ENCODE data around the gene GPD1L.

GPD1L gene

DNA sequence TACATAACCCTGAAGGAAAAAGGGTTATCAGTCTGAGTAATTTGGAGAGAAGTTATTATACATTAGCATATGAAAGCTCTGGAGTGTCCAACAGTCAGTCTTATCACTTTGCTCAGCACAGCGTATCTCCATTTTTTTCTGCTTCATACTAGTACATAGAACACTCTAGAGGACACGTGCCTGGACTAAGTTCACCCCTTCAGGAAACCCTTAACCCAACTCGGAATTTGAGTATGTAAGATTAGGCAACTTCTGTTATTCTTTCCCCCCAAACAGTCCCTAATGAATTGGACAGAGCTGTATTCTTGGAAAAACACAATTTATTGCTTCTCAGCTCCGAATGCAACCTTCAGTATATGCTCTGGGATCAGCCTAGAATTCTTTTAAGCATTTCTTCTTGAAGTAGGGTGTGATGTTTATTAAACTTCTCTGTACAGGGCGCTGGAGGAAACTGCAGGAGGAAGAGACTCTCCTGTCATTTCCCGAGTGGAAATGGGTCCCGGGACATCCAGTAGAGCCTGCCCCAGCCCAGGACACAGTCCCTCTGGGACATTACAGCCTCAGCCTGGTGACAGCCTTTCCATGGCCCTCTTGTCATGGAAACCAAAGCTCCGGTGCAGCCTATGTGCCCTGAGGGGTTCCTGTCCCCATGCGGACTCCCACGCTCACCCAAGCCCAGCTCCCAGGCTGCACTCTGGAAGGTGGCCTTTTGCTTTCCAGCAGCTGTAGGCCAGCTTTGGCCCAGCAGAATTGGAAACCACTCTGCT lies 94.8 kb downstream of the GPD1L start:
- WGBS: 80% methylated on average over 10 of the region's 10 CpGs
- H4K91ac ChIP-seq (ENCODE audit: low read length): no peak overlapping the region
- H3K4me3 ChIP-seq (ENCODE audit: insufficient read depth in 1 of 2, low read depth in 1 of 2, low read length in 2 of 2): peak overlapping the region in 1 of 2 experiments; percentile 46
- no peak for DNase-seq
- no peak overlapping the region for H2BK5ac ChIP-seq (ENCODE audit: low read depth, low read length, poor library complexity, severe bottlenecking)
- no peak overlapping the region for H2AFZ ChIP-seq (ENCODE audit: low read depth, low read length)
- H3K9me3 ChIP-seq (ENCODE audit: control insufficient read depth, low read length): no peaks in the 10 kb centered on the region
- no peaks in the 10 kb centered on the region for H3K79me1 ChIP-seq (replicated peaks; ENCODE audit: low read length, poor library complexity, severe bottlenecking)
- no peak overlapping the region for H2BK15ac ChIP-seq (ENCODE audit: low read depth, poor library complexity, severe bottlenecking)
- H3K4ac ChIP-seq (ENCODE audit: low read depth in 1 of 2, low read length in 2 of 2): no peak overlapping the region
- H4K8ac ChIP-seq (ENCODE audit: low read length): no peak overlapping the region
- no peak overlapping the region for H2AK5ac ChIP-seq (ENCODE audit: low read length, severe bottlenecking)
- no peak overlapping the region for H3K18ac ChIP-seq (ENCODE audit: low read depth in 1 of 2, low read length in 2 of 2)
- H3K4me2 ChIP-seq (ENCODE audit: low read length, poor library complexity, severe bottlenecking): no peak overlapping the region
- H3K27ac ChIP-seq (ENCODE audit: low read length, poor library complexity, severe bottlenecking): no peak overlapping the region
- H3K4me1 ChIP-seq (ENCODE audit: control insufficient read depth, insufficient read depth, low read depth, low read length): no peaks in the 10 kb centered on the region
- H3K9ac ChIP-seq (ENCODE audit: low read length): no peak overlapping the region
- H3K36me3 ChIP-seq (ENCODE audit: control insufficient read depth in 1 of 2, insufficient read depth in 2 of 2, low read depth in 1 of 2, low read length in 2 of 2): no peaks in the 10 kb centered on the region
- H2BK120ac ChIP-seq (ENCODE audit: low read depth, low read length): no peak overlapping the region
- H2BK12ac ChIP-seq (ENCODE audit: low read length in 2 of 2): no peak overlapping the region
- peaks cover 0 to under 1% of the 10 kb centered on the region in 2 experiments for H3K27me3 ChIP-seq (ENCODE audit: control insufficient read depth in 1 of 2, insufficient read depth in 1 of 2, low read length in 2 of 2)
- no peak overlapping the region for H3K23ac ChIP-seq (ENCODE audit: low read length in 2 of 2)
- no peak overlapping the region for H3K14ac ChIP-seq (ENCODE audit: low read length in 2 of 2)

DNA sequence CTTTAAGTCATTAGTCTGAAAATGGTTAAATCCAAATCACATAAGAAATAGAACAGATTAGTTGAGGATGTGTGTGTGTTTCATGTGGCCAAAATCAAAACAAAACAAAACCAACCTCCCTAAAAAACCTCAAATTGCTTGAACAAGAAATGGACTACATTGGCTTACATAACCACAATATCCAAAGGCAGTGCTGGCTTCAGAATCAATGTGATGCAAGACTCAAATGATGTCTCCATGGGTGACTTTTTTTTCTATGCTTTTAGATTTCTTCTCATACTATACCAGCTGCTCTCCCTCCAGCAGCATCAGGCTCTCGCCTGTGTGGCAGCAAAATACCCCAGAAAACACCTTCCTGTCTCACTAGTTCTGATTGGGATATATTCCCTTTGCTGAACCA lies 96.1 kb downstream of the GPD1L start:
- no peak overlapping the region for H4K91ac ChIP-seq (ENCODE audit: low read length)
- H3K4me1 ChIP-seq (ENCODE audit: control insufficient read depth, insufficient read depth, low read depth, low read length): no peaks in the 10 kb centered on the region
- H2BK120ac ChIP-seq (ENCODE audit: low read depth, low read length): no peak overlapping the region
- peaks cover 0 to 5% of the 10 kb centered on the region in 2 experiments for H3K27me3 ChIP-seq (ENCODE audit: control insufficient read depth in 1 of 2, insufficient read depth in 1 of 2, low read length in 2 of 2)
- no peak overlapping the region for H3K14ac ChIP-seq (ENCODE audit: low read length in 2 of 2)
- H2BK5ac ChIP-seq (ENCODE audit: low read depth, low read length, poor library complexity, severe bottlenecking): no peak overlapping the region
- no peak overlapping the region for H2AFZ ChIP-seq (ENCODE audit: low read depth, low read length)
- H3K9ac ChIP-seq (ENCODE audit: low read length): no peak overlapping the region
- H3K4ac ChIP-seq (ENCODE audit: low read depth in 1 of 2, low read length in 2 of 2): no peak overlapping the region
- H3K18ac ChIP-seq (ENCODE audit: low read depth in 1 of 2, low read length in 2 of 2): no peak overlapping the region
- WGBS: 50% methylated on average over 1 of the region's 1 CpG
- no peak overlapping the region for H3K4me2 ChIP-seq (ENCODE audit: low read length, poor library complexity, severe bottlenecking)
- H3K4me3 ChIP-seq (ENCODE audit: insufficient read depth in 1 of 2, low read depth in 1 of 2, low read length in 2 of 2): no peak overlapping the region
- H2AK5ac ChIP-seq (ENCODE audit: low read length, severe bottlenecking): no peak overlapping the region
- no peak overlapping the region for H2BK15ac ChIP-seq (ENCODE audit: low read depth, poor library complexity, severe bottlenecking)
- no peaks in the 10 kb centered on the region for H3K9me3 ChIP-seq (ENCODE audit: control insufficient read depth, low read length)
- no peaks in the 10 kb centered on the region for H3K36me3 ChIP-seq (ENCODE audit: control insufficient read depth in 1 of 2, insufficient read depth in 2 of 2, low read depth in 1 of 2, low read length in 2 of 2)
- H2BK12ac ChIP-seq (ENCODE audit: low read length in 2 of 2): no peak overlapping the region
- no peak for DNase-seq
- no peak overlapping the region for H4K8ac ChIP-seq (ENCODE audit: low read length)
- no peaks in the 10 kb centered on the region for H3K79me1 ChIP-seq (replicated peaks; ENCODE audit: low read length, poor library complexity, severe bottlenecking)
- H3K27ac ChIP-seq (ENCODE audit: low read length, poor library complexity, severe bottlenecking): no peak overlapping the region
- H3K23ac ChIP-seq (ENCODE audit: low read length in 2 of 2): no peak overlapping the region

- Histone ChIP-seq H3K4me3 (ENCODE audit: insufficient read depth in 1 of 2, low read depth in 1 of 2, low read length in 2 of 2) (no peak overlapping the region), H3K14ac (ENCODE audit: low read length in 2 of 2) (no peak overlapping the region), H4K8ac (ENCODE audit: low read length) (no peak overlapping the region), H3K79me1 (replicated peaks; ENCODE audit: low read length, poor library complexity, severe bottlenecking) (no peaks in the 10 kb centered on the region), H3K36me3 (ENCODE audit: control insufficient read depth in 1 of 2, insufficient read depth in 2 of 2, low read depth in 1 of 2, low read length in 2 of 2) (no peaks in the 10 kb centered on the region), H3K27ac (ENCODE audit: low read length, poor library complexity, severe bottlenecking) (no peak overlapping the region), H3K9me3 (ENCODE audit: control insufficient read depth, low read length) (no peaks in the 10 kb centered on the region), H2BK12ac (ENCODE audit: low read length in 2 of 2) (no peak overlapping the region), H3K23ac (ENCODE audit: low read length in 2 of 2) (no peak overlapping the region), H2AFZ (ENCODE audit: low read depth, low read length) (no peak overlapping the region), H2BK120ac (ENCODE audit: low read depth, low read length) (no peak overlapping the region), H3K27me3 (ENCODE audit: control insufficient read depth in 1 of 2, insufficient read depth in 1 of 2, low read length in 2 of 2) (peaks cover 0 to 5% of the 10 kb centered on the region in 2 experiments), H3K9ac (ENCODE audit: low read length) (no peak overlapping the region), H4K91ac (ENCODE audit: low read length) (no peak overlapping the region), H3K4me1 (ENCODE audit: control insufficient read depth, insufficient read depth, low read depth, low read length) (no peaks in the 10 kb centered on the region), H2BK15ac (ENCODE audit: low read depth, poor library complexity, severe bottlenecking) (no peak overlapping the region), H2AK5ac (ENCODE audit: low read length, severe bottlenecking) (no peak overlapping the region), H3K4ac (ENCODE audit: low read depth in 1 of 2, low read length in 2 of 2) (no peak overlapping the region), H3K4me2 (ENCODE audit: low read length, poor library complexity, severe bottlenecking) (no peak overlapping the region), H2BK5ac (ENCODE audit: low read depth, low read length, poor library complexity, severe bottlenecking) (no peak overlapping the region), H3K18ac (ENCODE audit: low read depth in 1 of 2, low read length in 2 of 2) (no peak overlapping the region)
- DNase-seq: no peak
Observed at GRCh38 chr3:32203854-32204253, 97.4 kb downstream of the GPD1L start.

DNA sequence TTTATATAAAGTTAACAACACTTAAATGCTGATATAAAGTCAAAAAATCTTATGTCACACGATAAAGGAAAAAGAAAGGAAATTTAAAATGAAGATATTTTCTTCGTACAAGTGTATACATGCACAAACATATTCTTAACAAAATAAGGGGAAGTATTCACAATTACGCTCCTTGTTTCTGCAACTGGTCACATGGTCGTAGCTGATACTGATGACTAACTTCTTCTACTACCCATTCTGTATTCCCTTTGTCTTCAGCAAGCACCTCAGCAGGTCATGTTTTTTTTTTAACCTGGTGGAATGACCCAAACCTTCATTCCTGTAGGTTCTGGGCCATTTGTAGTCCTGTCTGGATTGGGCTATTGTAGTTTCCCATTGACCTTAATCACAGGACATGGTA lies 102.0 kb downstream of the GPD1L start:
- H2BK12ac ChIP-seq (ENCODE audit: low read length in 2 of 2): no peak overlapping the region
- peaks cover 0 to 9% of the 10 kb centered on the region in 2 experiments for H3K27me3 ChIP-seq (ENCODE audit: control insufficient read depth in 1 of 2, insufficient read depth in 1 of 2, low read length in 2 of 2)
- H3K14ac ChIP-seq (ENCODE audit: low read length in 2 of 2): no peak overlapping the region
- WGBS: 88% methylated on average over 3 of the region's 4 CpGs
- no peak overlapping the region for H4K91ac ChIP-seq (ENCODE audit: low read length)
- H3K4me2 ChIP-seq (ENCODE audit: low read length, poor library complexity, severe bottlenecking): no peak overlapping the region
- H3K9me3 ChIP-seq (ENCODE audit: control insufficient read depth, low read length): no peaks in the 10 kb centered on the region
- H4K8ac ChIP-seq (ENCODE audit: low read length): no peak overlapping the region
- H3K23ac ChIP-seq (ENCODE audit: low read length in 2 of 2): no peak overlapping the region
- no peak overlapping the region for H3K27ac ChIP-seq (ENCODE audit: low read length, poor library complexity, severe bottlenecking)
- H3K9ac ChIP-seq (ENCODE audit: low read length): no peak overlapping the region
- DNase-seq: no peak
- no peak overlapping the region for H3K4me3 ChIP-seq (ENCODE audit: insufficient read depth in 1 of 2, low read depth in 1 of 2, low read length in 2 of 2)
- no peaks in the 10 kb centered on the region for H3K79me1 ChIP-seq (replicated peaks; ENCODE audit: low read length, poor library complexity, severe bottlenecking)
- no peak overlapping the region for H2BK15ac ChIP-seq (ENCODE audit: low read depth, poor library complexity, severe bottlenecking)
- H2AK5ac ChIP-seq (ENCODE audit: low read length, severe bottlenecking): no peak overlapping the region
- H3K4ac ChIP-seq (ENCODE audit: low read depth in 1 of 2, low read length in 2 of 2): no peak overlapping the region
- no peak overlapping the region for H2AFZ ChIP-seq (ENCODE audit: low read depth, low read length)
- H3K18ac ChIP-seq (ENCODE audit: low read depth in 1 of 2, low read length in 2 of 2): no peak overlapping the region
- no peak overlapping the region for H2BK5ac ChIP-seq (ENCODE audit: low read depth, low read length, poor library complexity, severe bottlenecking)
- no peaks in the 10 kb centered on the region for H3K36me3 ChIP-seq (ENCODE audit: control insufficient read depth in 1 of 2, insufficient read depth in 2 of 2, low read depth in 1 of 2, low read length in 2 of 2)
- H3K4me1 ChIP-seq (ENCODE audit: control insufficient read depth, insufficient read depth, low read depth, low read length): no peaks in the 10 kb centered on the region
- no peak overlapping the region for H2BK120ac ChIP-seq (ENCODE audit: low read depth, low read length)
